ENCODE results near the gene DRC3.
A peak's percentile ranks its signal among the peaks of the same experiment; 100 is the strongest.
"Not testable (repeated sequence)": the region's sequence is repeated elsewhere in the genome, so short reads cannot be mapped to it uniquely, and the experiment has no call there.

The DRC3 gene, protein sequence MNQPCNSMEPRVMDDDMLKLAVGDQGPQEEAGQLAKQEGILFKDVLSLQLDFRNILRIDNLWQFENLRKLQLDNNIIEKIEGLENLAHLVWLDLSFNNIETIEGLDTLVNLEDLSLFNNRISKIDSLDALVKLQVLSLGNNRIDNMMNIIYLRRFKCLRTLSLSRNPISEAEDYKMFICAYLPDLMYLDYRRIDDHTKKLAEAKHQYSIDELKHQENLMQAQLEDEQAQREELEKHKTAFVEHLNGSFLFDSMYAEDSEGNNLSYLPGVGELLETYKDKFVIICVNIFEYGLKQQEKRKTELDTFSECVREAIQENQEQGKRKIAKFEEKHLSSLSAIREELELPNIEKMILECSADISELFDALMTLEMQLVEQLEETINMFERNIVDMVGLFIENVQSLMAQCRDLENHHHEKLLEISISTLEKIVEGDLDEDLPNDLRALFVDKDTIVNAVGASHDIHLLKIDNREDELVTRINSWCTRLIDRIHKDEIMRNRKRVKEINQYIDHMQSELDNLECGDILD

DNA sequence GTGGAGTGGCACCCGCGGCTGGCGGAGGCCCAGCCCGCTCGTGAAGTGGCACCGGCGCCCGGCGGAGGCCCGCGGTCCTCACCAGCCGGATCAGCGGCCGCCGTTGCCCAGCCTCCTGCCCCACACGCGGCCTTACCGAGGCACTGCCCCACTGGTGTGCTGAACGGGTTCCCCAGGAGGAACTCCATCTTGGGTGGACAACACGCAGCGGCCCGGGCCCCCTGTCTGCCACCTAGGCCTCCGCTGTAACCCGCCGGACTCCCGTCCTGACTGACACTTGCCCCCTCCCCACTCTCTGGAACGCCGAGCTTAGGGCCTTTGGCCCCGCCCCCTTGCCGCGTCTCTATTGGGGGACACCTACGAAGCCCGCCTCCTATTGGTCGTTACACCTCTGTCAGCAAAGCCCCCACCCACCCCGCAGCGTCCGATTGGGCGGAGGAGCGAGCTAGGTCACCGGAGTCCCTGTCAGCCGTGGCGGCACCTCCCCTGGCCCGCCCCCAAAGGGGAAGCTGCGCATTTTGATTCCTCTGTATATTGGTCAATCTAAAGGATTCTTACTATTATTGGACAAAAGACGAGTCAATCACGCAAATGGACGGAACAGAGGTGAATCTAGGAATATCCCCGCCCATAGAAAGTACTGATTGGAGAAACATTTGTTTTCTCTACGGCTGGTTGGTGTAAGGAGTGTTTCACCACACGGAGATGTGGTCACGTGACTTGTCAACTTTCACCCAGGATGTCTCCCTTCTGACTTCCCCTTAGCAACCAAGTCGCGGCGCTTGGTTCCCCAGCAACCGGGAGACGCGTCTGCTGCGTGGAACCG lies at the start of gene DRC3, which contains the start of gene TOM1L2:
Gene DRC3, plus strand, starts transcription at position 737 of the 826 bp plus-strand sequence. CDS start 4,737 bp downstream, outside the sequence.
Gene TOM1L2, minus strand, starts transcription at position 275 of the 826 bp plus-strand sequence. Its CDS starts 87 bp downstream, at position 188.
- peak; percentile 99 to 100 for DNase-seq (ENCODE audit: low read depth in 2 of 2, low spot score in 1 of 2)

DNA sequence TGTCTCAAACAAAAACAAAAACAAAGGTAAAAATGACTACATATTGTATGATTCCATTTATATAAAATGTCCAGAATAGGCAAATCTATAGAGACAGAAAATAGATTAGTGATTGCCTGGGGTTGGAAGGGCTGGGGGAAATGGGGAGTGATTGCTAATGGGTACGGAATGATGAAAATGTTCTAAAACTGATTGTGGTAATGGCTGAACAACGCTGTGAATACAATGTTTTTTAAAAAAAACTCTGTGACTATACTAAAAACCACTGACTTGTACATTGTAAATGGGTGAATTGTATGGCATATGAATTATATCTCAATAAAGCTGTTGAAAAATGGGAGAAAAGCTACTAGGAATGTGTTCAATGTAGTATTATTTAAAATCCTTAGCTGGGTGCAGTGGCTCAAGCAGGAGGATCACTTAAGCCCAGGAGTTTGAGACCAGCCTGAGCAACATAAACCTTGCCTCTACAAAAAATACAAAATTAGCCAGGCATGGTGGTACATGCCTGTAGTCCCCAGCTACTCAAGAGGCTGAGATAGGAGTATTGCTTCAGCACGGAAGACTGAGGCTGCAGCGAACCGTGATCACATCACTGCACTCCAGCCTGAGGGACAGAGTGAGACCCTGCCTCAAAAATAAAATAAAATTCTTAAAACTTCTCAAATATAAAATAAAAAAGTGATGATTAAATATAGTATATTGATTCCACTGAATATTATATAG lies 48.4 kb upstream of the DRC3 start:
- DNase-seq (ENCODE audit: low read depth in 2 of 2, low spot score in 1 of 2) = no peak

DNA sequence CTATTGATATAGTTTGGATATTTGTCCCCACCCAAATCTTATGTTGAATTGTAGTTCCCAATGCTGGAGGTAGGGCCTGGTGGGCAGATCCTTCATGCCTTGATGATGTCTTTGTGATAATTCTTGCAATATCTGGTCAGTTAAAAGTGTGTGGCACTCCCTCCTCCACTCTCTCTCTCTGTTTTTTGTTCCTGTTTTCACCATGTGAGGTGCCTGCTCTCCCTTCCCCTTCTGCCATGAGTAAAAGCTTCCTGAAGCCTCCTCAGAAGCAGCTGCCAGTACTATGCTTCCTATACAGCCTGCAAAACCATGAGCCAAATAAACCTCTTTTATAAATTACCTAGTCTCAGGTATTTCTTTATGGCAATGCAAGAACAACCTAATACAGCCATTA lies 47.8 kb upstream of the DRC3 start:
- no peak for DNase-seq (ENCODE audit: low read depth in 2 of 2, low spot score in 1 of 2)

DNA sequence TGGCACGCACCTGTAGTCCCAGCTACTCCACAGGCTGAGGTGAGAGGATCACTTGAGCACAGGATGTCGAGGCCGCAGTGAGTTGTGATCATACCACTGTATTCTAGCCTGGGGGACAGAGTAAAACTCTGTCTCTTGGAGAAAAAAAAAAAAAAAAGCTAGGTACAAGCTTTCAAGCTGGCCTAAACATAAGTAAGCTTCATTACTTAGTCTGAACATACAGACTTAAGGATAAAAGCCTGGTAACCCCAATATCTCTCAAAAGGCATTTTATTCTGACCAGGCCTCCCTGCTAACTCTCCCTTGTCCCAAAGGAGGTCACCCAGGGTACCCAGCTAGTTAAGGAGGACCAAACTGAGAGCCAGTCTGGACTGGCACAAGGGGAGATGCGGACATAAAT lies 46.6 kb upstream of the DRC3 start:
- no peak for DNase-seq (ENCODE audit: low read depth in 2 of 2, low spot score in 1 of 2)

DNA sequence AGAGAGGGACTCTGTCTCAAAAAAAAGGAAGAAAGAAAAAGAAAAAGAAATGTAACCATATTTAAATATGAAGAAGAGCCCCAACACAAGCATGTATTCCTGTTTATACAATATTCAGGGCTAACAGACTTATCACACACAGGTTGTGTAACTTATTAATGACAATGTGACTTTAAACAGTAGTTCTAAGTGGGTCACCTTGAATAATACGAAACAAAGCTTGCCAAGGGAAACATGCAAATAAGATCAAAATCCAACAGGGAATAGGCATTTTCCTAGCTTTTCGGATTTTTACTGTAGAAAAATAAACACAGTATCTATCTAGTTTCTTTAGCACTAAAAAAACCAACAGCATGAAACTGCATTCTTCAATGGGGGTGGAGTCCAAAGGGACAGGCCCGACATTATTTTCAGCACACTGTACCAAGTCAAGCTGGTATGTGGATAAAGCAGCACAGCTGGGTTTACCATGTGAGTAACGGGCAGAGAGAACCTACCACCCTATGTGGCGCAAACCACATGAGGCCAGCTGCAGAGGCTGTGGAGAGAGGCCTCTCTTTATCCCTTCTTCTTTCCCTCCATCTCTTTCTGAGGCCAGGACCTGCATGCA lies 45.7 kb upstream of the DRC3 start:
- no peak for DNase-seq (ENCODE audit: low read depth in 2 of 2, low spot score in 1 of 2)

DNA sequence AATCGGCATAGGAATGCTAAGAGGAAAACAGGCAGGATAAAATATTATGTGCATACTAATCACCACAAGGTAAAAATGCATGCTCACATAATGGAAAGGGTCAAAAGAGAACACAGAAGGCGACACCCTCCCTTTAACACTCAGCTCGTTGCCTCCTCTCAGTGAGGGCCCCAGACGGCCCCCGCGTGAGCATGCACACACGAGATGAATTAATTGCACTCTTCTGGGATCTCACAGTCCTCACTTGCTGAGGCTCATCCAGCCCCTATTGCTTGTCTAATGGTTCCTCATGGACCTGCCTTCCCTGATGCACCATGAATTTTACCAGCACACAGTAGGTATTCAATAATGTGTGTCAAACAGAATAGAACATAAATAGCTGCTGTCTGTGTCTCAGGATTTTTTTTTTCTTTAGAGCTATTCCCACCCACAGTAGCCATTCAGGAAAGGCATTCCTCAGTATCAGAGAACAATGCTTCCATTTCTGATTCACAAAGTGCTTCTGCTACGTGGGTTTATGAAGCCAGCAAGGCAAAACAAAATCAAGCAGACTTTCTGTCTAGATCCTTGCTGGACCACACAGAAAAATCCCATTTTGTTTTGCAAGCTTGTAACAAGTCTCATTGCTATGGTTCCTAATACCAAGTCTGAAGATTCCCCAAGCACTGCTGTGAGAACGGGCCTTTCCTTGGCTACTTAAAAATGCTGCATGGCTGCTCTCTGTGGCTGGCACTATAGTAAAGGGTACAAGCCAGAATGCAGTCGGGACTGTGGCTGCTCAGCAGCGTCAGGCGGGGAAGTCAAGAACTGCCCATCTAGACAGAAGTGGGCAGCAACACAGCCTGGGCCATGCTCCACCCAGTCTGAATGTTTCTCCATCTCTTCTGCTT lies 44.0 kb upstream of the DRC3 start:
- no peak for DNase-seq (ENCODE audit: low read depth in 2 of 2, low spot score in 1 of 2)

DNA sequence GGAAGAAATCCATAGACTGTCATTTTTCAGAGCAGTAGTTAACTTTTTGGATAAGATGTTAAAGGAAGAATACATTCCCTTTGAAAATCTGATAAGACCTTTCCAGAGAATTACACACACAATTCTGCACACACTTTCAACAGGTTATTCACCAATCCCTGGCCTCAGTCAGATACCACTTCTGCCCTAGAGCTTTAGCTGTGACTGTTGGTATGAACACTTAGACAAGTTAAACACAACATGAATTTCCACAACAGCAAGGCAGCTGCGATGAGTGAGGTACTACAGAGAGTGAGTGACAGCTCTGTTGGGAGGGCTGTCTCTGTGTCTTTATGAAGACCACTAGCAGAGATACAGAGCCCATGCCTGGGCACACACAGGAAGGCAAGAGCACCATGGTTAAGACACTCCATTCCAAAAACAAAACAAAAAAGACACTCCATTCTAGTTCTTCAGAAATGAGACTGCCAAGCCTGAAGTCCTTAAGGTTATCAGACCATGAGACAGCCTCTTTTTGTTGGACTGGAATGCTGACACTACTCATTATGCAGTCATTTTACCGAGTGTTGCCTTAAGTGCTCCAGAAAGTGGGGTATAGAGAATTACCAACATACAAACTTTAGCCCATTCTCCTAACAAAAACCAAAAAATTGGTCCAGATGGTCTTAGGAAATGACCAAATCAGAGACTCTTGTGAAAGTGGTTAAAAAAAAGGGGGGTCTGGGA lies 42.8 kb upstream of the DRC3 start:
- DNase-seq (ENCODE audit: low read depth in 2 of 2, low spot score in 1 of 2) = no peak

DNA sequence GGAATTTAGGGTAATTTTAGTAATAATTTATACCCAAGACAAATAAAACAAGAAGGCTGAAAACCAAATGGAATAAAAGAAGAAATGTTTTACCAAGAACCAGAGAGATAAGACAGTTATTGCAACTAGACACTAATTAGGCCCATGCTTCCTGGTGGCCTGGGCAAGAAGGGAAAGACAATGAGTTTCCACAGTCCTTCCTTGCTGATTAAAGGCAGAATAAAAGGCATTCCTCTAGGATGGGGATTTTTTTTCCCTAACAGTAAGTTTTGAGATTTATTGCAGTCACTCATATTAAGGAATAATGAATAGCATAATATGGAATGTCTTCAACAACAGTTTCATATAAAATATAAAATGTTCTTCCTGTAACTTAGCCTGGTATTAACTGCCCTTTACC lies 42.0 kb upstream of the DRC3 start:
- no peak for DNase-seq (ENCODE audit: low read depth in 2 of 2, low spot score in 1 of 2)

DNA sequence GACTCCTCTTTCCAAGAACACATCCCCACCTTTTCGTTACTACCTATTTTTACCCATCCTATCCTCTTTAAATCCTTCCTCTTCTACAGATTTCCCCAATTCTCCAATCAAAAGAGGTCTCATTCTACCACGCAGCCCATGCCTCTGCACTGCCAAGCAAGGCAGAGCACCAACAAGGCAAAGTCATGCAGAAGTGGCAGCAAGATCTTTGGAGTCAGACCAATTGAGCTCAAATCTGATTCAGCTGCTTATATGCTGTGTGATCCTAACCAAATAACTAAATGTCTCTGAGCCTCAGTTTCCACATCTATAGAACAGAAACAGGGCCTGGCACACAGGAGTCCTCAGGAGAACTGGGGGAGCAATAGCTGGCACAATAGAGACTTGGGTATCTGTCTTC lies 41.5 kb upstream of the DRC3 start:
- no peak for DNase-seq (ENCODE audit: low read depth in 2 of 2, low spot score in 1 of 2)

DNA sequence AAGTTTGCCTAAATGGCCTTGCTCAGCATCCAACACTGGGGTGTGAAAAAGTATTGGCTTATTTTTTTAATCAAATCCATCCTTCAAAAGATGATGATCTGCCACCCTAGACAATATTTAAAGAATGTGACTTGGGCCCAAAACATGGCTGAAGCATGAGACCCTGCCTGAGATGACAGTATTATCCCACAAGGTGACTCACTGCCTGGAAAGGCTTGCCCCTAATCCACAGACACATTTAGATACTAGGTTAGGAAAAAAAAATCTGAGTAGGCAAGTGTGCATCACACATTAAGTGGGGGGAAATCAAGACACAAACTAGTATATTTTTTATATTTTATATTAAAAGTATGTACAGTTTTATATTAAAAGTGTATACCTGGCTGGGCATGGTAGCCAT lies 38.9 kb upstream of the DRC3 start:
- no peak for DNase-seq (ENCODE audit: low read depth in 2 of 2, low spot score in 1 of 2)

DNA sequence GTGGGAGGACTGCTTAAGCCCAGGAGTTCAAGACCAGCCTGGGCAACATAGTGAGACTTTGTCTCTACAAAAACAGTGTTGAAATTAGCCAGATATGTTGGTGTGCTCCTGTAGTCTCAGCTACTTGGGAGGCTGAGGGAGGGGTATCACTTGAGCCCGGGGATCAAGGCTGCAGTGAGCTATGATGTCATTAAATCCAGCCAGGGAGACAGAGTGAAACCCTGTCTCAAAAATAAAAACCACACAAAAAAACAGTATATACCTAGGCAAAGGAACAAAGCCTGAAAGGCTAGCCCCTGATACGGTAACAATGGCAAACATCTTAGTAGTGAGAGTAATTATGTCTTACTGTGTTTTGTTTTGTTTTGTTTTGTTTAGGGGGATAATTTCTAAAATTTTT lies 38.4 kb upstream of the DRC3 start:
- DNase-seq (ENCODE audit: low read depth in 2 of 2, low spot score in 1 of 2) = no peak

DNA sequence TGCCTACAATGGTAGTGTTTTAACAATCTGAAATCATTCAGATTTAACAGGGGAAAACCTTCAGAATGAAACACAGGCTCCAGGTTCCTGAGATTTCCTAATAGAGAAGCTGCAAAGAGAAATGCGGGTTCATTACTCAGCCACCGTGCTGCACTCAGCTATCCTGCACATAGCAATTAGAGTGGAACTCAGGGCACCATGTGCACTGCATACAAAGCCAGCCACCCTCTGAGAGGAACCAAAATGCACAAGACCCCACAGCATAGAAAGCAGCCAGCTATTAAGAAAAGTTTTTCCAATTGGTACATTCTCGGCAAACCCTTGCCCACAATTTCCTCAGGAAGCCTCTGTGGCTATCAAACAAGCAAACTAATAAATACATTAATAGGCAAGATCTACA lies 37.9 kb upstream of the DRC3 start:
- no peak for DNase-seq (ENCODE audit: low read depth in 2 of 2, low spot score in 1 of 2)

DNA sequence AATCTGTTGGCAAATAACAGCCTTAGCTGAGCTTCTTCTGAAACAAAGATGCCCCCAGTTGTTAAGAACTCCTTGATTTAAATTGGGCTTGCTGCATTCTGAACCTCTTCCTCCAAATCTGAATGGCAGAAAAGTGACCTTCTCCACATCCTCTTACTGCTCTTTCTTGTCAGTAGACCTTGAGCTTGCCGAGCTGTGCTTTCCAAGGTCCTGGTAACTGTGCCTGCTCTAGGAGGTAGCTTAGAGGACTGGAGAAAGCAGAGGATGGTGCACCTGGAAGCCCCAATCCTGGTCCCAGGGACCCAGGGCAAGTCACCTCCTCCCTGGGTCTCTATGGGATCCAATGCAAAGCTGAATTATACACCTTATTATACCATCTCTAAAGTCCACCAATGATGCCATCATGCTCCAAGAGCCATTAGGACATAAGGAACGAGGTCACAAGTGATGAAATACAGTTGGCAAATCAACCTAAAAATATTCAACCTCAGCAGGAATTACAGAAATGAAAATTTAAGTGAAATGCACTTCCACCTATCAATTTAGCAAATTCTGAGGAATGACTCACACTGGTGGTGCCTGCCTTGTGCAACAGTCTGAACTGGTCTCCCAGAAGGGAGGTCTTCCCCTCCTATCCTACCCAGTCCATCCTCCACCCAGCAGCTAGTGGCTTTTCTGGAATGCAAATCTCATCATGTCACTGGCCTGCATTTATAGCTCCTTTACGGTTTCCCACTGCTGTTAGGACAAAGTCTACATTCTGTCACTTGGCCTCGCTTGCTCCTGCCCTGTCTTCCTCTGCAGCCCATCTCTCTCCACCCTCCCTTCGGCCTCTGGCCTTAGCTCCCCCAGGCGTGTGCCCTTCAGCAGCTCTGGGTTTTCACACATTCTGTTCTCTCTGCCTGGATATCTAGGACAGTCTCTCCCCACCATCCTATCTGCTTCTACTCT lies 37.1 kb upstream of the DRC3 start:
- DNase-seq (ENCODE audit: low read depth in 2 of 2, low spot score in 1 of 2) = no peak

DNA sequence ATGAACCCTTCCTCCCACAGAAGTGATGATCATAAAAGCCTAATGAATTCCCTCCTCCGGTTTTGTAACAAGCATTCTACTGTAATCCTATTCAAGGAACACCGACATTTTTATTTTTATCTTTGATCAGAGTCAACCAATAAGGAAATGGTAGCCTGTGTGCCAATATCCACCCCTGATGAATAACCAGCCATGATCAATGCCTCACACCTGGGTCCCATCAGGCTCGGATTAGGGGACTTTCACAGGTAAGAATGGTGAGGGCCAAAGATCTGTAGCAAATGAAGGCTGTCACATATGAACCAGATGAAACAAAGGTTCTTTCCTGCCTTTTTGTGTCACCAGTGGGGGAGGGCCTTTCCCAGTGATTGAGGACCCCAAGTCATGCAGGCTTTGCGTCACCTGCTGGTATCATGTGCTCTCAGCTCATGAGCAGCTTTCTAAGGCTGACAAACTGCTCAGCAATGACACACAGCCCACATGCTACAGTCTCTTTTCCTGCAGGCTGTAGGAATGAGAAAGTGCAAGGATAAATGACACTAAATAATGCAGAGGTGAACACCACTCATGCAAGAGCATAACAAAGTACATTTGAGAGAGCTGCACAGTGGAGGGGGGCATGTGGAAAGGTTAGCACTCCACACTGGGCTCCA lies 35.3 kb upstream of the DRC3 start:
- DNase-seq (ENCODE audit: low read depth in 2 of 2, low spot score in 1 of 2) = no peak

DNA sequence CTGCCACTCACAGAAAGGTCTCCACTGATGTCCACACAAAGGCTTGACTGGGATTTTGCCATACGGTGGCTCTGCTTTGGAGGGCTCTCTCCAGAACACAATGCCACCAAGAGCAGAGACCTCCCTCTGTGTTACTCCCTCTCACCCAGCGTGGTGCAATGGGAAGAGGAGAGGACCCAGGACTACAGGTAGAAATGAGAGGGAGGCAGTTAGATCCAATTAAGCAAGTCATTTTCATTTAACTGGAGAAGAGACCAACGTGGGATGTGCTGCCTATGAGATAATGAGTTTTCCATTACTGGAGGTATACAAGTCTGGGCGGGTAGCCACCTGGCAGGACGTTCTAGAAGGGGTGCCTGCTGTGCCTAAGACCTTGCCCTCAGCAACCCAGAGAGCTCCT lies 34.7 kb upstream of the DRC3 start:
- DNase-seq (ENCODE audit: low read depth in 2 of 2, low spot score in 1 of 2) = no peak

DNA sequence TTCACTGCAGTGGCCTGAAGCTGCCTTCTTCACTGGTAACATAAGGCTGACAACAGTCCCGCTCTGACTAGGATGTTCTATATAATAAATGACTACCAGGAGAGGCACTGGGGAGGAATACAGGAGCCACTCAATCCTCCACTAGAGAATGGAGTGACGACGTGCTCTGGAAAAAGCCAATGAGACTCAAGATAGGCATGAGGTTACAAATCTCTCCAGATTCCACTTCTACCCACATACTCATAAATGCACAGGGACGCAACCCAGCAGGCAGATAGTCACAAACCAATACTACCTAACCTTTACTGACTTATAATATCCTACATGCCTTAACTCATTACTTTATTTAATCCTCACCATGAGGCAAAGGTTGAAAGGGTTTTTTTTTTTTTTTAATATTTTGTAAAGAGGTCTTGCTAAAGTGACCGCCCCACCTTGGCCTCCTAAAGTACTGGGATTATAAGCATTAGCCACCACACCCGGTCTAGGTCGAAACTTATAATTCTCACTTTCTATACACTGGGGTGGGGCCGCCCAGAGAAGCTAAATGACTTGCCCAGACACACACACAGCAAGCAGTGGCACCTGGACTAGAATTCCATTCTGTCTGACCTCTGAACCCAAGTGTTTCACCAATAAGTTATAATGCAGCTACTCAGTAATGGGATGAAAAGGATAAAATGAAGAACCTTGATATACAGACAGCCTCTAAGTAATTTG lies 34.1 kb upstream of the DRC3 start:
- no peak for DNase-seq (ENCODE audit: low read depth in 2 of 2, low spot score in 1 of 2)

DNA sequence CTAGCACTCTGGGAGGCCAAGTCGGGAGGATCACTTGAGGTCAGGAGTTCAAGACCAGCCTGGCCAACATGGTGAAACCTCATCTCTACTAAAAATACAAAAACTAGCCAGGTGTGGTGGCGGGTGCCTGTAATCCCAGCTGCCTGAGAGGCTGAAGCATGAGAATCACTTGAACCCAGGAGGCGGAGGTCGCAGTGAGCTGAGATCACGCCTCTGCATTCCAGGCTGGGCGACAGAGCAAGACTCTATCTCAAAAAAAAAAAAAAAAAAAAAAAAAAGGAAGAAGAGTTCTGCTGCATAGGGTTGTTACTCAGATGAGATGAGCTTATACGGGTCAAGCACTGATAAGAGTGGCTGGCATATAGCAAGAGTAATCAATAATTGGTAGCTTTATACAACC lies 32.7 kb upstream of the DRC3 start:
- DNase-seq (ENCODE audit: low read depth in 2 of 2, low spot score in 1 of 2) = not testable (repeated sequence)

Measured in stimulated activated CD8-positive, alpha-beta memory T cell treated with anti-CD3 and anti-CD28 coated beads, Interleukin-4, amount 100 ng/mL, for 4 hours (primary cell).